ENCODE data around the gene FDX2.
A peak's percentile ranks its signal among the peaks of the same experiment; 100 is the strongest.

Gene FDX2

DNA sequence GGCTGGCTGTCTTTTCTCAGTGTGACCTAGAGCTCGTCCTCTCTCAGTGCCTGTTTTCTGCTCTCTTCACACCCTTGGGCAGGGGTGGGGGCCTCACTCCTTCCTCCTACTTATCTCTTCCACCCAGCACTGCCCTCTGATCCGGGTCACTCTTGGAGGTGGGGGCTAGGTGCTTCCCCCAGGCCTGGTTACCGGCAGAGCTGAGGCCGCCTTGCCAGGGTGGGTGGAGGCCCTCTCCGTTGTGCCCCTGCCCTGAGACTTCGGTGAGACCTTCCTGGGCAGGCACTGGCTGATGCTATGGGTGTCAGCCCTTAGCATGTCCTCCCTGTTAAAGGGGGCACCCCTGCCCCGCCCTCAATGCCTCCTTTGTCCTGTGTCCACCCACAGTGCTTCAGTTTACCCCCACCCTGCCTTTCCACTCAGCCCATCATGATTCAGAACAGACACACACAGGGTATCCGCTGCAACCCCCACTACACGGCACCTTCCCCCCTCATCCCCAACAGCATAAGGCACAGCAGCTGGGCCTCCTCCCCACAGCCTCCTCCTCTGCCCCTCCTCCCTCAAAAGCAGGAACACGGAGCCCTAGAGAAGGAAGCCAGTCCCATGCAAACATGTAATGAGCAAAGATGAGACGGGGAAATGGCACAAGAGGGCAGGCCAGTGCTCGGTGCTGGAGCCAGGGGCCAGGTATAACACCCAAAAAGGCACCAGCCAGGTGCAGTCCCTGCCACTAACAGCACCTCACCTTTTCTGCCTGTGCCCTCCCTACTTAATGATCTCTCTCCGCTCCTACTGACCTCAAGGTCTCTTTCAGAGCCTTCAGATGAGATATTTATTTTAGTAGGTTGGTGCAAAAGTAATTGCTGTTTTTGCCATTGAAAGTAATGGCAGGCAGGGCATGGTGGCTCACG lies 16.0 kb downstream of the FDX2 start:
- Histone ChIP-seq H3K36me3 (replicated peaks) (no peaks in the 10 kb centered on the region), H3K27me3 (replicated peaks) (peaks cover 14% of the 10 kb centered on the region), H3K27ac (no peak overlapping the region), H3K4me3 (ENCODE audit: low read depth, low read length) (no peak overlapping the region)
- DNase-seq: no peak
- TF ChIP-seq, protein P1, sequence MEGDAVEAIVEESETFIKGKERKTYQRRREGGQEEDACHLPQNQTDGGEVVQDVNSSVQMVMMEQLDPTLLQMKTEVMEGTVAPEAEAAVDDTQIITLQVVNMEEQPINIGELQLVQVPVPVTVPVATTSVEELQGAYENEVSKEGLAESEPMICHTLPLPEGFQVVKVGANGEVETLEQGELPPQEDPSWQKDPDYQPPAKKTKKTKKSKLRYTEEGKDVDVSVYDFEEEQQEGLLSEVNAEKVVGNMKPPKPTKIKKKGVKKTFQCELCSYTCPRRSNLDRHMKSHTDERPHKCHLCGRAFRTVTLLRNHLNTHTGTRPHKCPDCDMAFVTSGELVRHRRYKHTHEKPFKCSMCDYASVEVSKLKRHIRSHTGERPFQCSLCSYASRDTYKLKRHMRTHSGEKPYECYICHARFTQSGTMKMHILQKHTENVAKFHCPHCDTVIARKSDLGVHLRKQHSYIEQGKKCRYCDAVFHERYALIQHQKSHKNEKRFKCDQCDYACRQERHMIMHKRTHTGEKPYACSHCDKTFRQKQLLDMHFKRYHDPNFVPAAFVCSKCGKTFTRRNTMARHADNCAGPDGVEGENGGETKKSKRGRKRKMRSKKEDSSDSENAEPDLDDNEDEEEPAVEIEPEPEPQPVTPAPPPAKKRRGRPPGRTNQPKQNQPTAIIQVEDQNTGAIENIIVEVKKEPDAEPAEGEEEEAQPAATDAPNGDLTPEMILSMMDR (IDR thresholded peaks at IDR 0.05; ENCODE audit: low read depth, low read length, missing control alignments): no peak
- in situ Hi-C loops (cut with HindIII; ENCODE audit: low pct_ligation_motif_present, low sequenced_read_pairs): no loop called here

DNA sequence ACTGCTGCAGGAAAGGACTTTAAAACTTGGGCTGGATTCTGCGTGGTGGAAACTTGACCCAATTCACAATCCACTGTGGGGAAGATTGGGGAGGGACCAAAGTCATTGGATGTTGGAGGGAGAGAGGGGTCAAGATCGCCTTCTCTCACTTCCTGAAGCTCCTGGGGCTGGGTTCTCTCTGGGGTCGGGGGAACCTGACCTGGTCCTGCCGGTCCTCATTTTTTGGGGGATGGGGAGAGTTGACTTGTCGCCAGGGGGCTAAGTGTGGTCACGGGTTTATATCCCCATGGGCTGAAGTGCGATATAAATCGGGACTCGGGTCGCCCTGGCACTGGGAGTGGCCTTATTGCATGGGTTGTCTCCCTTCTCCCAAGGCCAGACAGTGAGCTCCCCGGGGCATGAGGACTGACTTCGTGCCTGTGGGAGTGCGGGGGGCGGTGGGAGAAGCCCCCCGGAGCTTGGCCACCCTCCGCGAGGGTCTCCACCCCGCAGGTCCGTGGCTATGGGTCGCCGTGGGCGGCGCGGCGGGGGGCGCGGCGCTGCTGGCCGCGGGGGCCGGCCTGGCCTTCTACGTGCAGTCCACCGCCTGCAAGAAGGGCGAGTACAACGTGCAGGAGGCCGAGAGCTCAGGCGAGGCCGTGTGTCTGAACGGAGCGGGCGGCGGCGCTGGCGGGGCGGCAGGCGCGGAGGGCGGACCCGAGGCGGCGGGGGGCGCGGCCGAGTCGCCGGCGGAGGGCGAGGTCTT lies 19.8 kb downstream of the FDX2 start:
- H3K36me3 ChIP-seq (replicated peaks): no peaks in the 10 kb centered on the region
- in situ Hi-C loops (cut with HindIII; ENCODE audit: low pct_ligation_motif_present, low sequenced_read_pairs): no loop called here
- H3K4me3 ChIP-seq (ENCODE audit: low read depth, low read length): no peak overlapping the region
- no peak for DNase-seq
- peaks cover 48% of the 10 kb centered on the region for H3K27me3 ChIP-seq (replicated peaks)
- no peak overlapping the region for H3K27ac ChIP-seq
- TF ChIP-seq, protein P1 (IDR thresholded peaks at IDR 0.05; ENCODE audit: low read depth, low read length, missing control alignments): no peak

DNA sequence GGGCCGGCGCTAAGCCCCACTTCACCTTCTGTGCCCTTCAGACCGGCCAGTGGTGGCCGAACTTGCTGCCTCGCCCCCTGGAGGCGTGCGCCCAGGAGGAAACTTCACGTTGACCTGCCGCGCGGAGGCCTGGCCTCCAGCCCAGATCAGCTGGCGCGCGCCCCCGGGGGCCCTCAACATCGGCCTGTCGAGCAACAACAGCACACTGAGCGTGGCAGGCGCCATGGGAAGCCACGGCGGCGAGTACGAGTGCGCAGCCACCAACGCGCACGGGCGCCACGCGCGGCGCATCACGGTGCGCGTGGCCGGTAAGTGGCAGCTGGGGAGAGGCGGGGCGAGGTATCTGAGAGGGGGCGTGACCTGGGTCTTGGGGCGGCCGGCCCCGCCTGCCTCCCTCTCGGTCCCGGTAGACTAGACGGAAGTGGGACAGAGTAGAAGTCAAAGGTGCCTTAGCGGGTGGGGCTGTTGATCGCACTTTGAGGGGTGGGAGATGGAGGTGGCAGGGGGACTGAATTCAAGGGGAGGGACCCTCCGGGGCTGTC lies 20.4 kb downstream of the FDX2 start:
- in situ Hi-C loops (cut with HindIII; ENCODE audit: low pct_ligation_motif_present, low sequenced_read_pairs): no loop called here

DNA sequence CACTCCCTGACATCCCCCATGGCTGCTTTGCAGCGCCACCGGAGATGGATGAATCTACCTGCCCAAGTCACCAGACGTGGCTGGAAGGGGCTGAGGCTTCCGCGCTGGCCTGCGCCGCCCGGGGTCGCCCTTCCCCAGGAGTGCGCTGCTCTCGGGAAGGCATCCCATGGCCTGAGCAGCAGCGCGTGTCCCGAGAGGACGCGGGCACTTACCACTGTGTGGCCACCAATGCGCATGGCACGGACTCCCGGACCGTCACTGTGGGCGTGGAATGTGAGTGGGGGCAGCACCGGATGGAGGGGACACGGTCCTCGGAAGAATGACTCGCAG lies 21.5 kb downstream of the FDX2 start:
- peaks cover 60% of the 10 kb centered on the region for H3K27me3 ChIP-seq (replicated peaks)
- H3K27ac ChIP-seq: no peak overlapping the region
- in situ Hi-C loops (cut with HindIII; ENCODE audit: low pct_ligation_motif_present, low sequenced_read_pairs): no loop called here
- H3K4me3 ChIP-seq (ENCODE audit: low read depth, low read length): no peak overlapping the region
- no peaks in the 10 kb centered on the region for H3K36me3 ChIP-seq (replicated peaks)
- no peak for DNase-seq
- TF ChIP-seq, protein P1 (IDR thresholded peaks at IDR 0.05; ENCODE audit: low read depth, low read length, missing control alignments): peak; percentile 40

More for the DNA sequence above, 20.4 kb downstream of the FDX2 start:
- Histone ChIP-seq H3K4me3 (ENCODE audit: low read depth, low read length) (peak overlapping the region; percentile 1), H3K27ac (no peak overlapping the region), H3K36me3 (replicated peaks) (no peaks in the 10 kb centered on the region), H3K27me3 (replicated peaks) (peaks cover 55% of the 10 kb centered on the region)
- TF ChIP-seq, protein P1 (IDR thresholded peaks at IDR 0.05; ENCODE audit: low read depth, low read length, missing control alignments): peak; percentile 29
- DNase-seq: no peak

DNA sequence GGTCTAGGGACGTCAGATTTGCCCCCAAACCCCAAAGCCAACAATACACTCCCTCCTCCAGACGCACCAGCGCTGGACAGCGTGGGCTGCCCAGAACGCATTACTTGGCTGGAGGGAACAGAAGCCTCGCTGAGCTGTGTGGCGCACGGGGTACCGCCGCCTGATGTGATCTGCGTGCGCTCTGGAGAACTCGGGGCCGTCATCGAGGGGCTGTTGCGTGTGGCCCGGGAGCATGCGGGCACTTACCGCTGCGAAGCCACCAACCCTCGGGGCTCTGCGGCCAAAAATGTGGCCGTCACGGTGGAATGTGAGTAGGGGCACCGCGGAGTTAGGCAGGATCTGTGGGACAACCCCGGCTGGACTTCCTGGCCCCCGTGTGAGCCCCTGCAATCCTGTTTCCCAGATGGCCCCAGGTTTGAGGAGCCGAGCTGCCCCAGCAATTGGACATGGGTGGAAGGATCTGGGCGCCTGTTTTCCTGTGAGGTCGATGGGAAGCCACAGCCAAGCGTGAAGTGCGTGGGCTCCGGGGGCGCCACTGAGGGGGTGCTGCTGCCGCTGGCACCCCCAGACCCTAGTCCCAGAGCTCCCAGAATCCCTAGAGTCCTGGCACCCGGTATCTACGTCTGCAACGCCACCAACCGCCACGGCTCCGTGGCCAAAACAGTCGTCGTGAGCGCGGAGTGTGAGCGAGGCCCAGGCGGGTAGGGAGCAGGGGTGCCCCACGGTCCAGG lies 22.0 kb downstream of the FDX2 start:
- TF ChIP-seq, protein P1 (IDR thresholded peaks at IDR 0.05; ENCODE audit: low read depth, low read length, missing control alignments): no peak
- DNase-seq: no peak
- no peaks in the 10 kb centered on the region for H3K36me3 ChIP-seq (replicated peaks)
- in situ Hi-C loops (cut with HindIII; ENCODE audit: low pct_ligation_motif_present, low sequenced_read_pairs): no loop called here
- no peak overlapping the region for H3K27ac ChIP-seq
- H3K4me3 ChIP-seq (ENCODE audit: low read depth, low read length): no peak overlapping the region
- H3K27me3 ChIP-seq (replicated peaks): peaks cover 60% of the 10 kb centered on the region
